PC-9 (cell line): Measurements from ENCODE around the gene ZNF443.

Source experiments
- EZH2 ChIP-seq: fragments of 200-600 bp; sonication (generic); IDR thresholded peaks from 2 replicates; pipeline ENCODE4 v1.8.0; 2017; ENCODE audit warnings: antibody characterized with exemption, low read depth
- TF ChIP-seq, protein P1 (sequence below): fragments of 200-600 bp; sonication (generic); conservative IDR thresholded peaks from 2 replicates; pipeline ENCODE4 v1.6.1; 2017; ENCODE audit warnings: mixed run types, antibody characterized with exemption, mild to moderate bottlenecking, moderate library complexity

DNA sequence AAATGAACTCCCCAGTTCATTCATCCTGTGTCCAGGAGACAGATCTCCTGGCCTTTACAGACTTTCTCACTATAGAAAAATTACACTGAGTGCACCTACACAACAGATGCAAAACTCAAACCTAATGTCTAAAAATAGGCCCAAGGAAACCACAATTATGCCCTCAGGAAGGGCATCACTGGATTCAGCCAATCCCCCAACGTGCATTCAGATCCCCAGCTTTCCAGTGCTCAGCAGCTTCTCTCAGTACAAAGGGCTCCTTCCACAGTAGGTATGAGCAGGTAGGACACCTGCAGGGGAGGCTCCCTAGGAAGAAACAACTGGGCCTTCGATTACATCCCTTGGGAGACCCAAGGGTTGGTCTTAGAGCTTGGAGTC lies 41.7 kb upstream of the ZNF443 start:
- TF ChIP-seq, protein P1, sequence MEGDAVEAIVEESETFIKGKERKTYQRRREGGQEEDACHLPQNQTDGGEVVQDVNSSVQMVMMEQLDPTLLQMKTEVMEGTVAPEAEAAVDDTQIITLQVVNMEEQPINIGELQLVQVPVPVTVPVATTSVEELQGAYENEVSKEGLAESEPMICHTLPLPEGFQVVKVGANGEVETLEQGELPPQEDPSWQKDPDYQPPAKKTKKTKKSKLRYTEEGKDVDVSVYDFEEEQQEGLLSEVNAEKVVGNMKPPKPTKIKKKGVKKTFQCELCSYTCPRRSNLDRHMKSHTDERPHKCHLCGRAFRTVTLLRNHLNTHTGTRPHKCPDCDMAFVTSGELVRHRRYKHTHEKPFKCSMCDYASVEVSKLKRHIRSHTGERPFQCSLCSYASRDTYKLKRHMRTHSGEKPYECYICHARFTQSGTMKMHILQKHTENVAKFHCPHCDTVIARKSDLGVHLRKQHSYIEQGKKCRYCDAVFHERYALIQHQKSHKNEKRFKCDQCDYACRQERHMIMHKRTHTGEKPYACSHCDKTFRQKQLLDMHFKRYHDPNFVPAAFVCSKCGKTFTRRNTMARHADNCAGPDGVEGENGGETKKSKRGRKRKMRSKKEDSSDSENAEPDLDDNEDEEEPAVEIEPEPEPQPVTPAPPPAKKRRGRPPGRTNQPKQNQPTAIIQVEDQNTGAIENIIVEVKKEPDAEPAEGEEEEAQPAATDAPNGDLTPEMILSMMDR = no peak
- TF ChIP-seq EZH2 = no peak
